DMS153 (cell line): ENCODE data around the gene CENPF.
"Not testable (repeated sequence)": the region's sequence is repeated elsewhere in the genome, so short reads cannot be mapped to it uniquely, and the experiment has no call there.

ENCODE experiments used
- DNase-seq: peaks from one replicate; lab custom pipeline; 2025; lab: John Stamatoyannopoulos, UW

CENPF gene

GRCh38 chr1:214658785-214659184 is 55.8 kb downstream of the CENPF start:
- no peak for DNase-seq

- DNase-seq: no peak
Observed at GRCh38 chr1:214660190-214660589, 57.2 kb downstream of the CENPF start.

DNA sequence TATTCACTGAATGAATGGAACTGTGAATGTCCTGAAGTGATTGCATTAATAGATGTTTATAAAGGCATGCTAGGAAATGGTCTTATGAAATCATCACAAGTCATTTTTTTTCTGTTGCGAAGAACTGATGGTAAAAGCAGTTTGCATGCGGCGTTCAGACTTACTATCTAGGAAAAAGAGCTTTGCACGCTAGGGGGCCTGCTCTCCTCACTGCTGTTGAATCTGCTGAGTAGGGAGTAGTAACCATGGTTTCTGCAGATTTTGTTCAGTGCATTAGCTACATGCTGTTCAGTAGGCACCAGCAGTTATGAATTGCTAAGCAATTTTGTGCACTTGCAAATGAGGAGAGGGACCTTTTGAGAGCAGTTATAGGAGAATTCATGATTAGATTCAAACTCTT is 57.9 kb downstream of the CENPF start:
- no peak for DNase-seq

DNA sequence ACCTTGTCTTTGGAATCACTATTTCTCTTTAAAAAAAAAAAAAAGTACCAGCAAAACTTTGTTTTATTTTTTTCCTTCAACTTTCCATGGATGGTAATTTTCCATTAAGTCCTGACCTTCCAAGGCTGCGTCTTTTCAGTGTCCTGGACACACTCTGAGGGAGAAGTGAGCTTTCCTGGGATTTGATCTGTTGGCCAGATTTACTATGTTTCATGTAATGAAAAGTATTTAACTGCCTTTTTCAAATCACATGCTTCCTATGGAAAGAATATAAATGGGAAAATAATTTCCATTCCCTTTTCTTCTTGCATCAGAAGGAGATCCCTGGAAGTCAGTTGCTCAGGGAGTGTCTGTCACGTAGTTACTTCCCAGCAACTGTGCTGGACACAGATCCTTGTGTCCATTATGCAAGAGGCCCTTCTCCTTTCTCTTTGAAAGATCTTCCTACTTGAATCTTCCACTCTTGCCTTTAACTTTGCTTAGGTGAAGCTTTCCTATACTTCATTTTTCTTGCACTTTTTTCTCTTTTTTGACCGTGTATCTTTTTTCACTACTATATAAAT is 59.3 kb downstream of the CENPF start:
- DNase-seq: no peak

- no peak for DNase-seq
Observed at GRCh38 chr1:214664651-214665433, 61.8 kb downstream of the CENPF start.

DNA sequence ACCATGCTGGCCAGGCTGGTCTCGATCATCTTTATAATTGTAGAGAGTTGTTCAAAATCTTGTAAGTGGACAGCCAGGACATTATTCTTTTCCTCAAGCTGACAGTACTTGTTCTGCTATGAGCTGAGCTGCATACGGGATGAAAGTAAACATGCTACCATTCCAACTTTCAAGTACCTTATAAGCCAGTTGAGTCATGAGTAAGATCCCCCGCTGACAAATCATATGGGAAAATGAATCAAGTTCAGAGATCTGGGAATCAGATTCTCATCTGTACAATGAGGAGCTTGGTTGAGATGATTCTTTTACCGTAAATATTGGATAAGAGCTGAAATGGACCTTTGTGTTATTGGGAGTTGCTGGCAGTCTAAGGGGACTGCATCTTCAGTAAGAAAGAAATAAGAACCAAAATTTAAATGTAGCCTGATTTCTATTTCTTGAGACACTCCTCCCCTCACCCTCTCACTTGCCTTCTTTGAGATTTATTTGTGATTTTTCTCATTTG is 62.7 kb downstream of the CENPF start:
- no peak for DNase-seq

DNA sequence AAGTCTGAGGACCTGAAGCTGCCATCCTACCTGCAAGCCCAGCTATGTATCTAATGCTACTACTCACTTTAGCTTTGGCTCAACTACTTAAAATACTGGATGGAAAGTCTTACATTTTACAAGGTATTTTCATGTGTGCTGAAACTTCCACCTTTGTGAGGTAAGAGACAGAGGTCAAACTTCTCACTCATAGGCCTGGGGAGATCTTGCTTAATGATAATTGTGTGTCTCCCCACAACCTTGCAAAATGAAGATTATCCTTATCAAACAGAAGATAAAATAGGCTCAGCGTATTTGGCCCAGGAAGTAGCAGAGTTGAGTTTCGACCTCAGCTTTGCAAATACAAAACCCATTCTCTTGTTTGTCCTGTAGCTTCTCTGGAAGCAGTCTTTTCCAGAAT is 63.7 kb downstream of the CENPF start:
- no peak for DNase-seq

DNA sequence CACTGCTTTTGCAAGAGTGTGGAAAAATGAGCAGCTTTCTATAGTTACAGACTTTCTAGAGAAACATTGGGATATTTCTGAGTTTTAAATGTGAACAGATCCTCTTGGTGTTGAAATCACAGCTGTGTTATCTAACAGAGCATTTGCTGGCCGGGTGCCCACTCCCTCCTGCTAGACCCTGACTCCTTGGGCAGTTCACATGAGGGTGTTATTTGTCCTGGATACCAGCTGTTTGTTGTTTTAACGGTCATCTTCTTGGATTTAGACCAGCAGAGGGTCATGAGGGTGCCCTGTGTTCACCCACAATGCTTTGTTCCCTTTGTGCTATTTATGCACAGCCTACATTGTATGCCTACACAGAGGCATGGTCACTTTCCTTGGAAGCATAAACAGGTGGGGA is 67.1 kb downstream of the CENPF start:
- no peak for DNase-seq

- not testable (repeated sequence) for DNase-seq
Observed at GRCh38 chr1:214673029-214673428, 70.0 kb downstream of the CENPF start.

GRCh38 chr1:214673576-214673975 is 70.6 kb downstream of the CENPF start:
- no peak for DNase-seq

DNA sequence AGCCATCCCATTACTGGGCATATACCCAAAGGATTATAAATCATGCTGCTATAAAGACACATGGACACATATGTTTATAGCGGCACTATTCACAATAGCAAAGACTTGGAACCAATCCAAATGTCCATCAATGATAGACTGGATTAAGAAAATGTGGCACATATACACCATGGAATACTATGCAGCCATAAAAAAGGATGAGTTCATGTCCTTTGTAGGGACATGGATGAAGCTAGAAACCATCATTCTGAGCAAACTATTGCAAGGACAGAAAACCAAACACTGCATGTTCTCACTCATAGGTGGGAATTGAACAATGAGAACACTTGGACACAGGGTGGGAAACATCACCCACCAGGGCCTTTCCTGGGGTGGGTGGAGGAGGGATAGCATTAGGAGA is 72.5 kb downstream of the CENPF start:
- not testable (repeated sequence) for DNase-seq

- no peak for DNase-seq
Observed at GRCh38 chr1:214676747-214677146, 73.8 kb downstream of the CENPF start.

DNA sequence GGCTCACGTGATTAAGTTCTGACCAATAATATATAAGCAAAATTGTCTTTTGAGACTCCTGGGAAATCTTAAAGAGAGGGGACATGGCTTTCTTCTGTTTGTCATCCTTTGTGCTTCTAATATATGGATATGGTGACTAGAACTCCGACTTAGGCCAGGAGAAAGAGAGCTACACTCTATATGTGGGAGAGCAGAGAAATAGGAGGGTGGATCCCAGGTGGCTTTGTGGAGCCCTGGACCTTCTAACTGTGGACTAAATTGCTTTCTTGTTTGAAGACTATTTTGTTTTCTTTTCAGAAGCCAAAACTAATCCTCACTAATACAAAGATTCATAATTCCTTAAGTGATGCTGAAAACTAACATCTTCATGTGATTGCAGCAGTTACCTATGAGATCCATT is 75.0 kb downstream of the CENPF start:
- DNase-seq: no peak

DNA sequence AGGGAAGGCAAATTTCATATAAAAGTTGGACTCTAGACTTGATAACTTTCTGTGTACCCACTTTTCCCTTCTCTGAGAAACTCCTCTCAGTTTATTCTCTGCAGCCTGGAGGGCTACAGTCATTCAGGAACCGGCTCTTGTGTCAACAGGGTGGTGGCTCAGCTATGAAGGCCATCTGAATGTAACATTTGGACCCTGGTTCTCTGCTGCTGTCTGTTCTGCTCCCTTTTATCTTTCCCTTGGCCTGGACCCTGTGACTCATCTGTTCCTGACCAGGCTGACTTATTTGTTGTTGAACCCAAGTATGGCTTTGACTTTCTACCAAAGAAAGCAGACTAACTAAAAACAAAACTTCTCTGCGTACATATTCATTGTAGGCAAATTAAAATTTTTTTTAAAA is 75.4 kb downstream of the CENPF start:
- no peak for DNase-seq

- DNase-seq: no peak
Observed at GRCh38 chr1:214683621-214684020, 80.6 kb downstream of the CENPF start.

- no peak for DNase-seq
Observed at GRCh38 chr1:214685906-214686305, 82.9 kb downstream of the CENPF start.

GRCh38 chr1:214686497-214686896 is 83.5 kb downstream of the CENPF start:
- no peak for DNase-seq

DNA sequence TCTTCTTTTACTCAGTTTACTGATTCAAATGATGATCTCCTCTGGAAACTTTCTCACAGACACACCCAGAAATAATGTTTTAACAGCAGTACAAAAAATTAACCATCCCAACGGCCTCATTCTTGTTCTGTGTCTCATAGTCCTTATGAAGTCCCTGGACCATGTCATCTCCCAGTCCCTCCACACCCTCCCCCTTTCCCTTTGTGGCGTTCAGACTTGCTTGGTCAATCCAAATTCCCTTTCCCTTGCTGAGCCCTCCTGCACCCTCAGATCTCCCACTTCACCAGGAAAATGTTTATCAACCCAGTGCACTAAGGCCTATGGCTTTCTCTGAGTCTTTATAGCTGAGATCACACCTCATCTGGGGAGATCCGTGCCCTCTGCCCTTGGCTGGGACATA is 85.9 kb downstream of the CENPF start:
- DNase-seq: no peak

DNA sequence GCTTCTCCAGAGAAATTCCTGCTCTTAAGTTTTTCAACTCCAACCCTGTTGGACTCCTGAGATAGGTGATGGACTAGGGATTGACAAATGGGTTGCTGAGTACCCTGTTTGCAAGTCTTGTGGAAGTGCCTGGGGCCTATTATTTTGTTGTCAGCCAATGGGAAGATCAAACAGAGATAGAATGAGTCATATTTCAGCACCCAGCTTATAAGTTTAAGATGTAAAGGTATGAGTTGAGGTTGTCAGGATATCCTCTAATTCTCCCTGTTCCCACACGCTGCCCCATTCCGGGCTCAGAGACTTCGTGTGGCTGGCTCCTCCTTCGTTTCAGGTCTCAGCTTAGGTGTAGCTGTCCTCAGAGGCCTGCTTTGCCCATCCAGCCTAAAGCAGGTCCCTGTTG is 91.8 kb downstream of the CENPF start:
- no peak for DNase-seq

GRCh38 chr1:214698559-214698958 is 95.6 kb downstream of the CENPF start:
- DNase-seq: no peak

DNA sequence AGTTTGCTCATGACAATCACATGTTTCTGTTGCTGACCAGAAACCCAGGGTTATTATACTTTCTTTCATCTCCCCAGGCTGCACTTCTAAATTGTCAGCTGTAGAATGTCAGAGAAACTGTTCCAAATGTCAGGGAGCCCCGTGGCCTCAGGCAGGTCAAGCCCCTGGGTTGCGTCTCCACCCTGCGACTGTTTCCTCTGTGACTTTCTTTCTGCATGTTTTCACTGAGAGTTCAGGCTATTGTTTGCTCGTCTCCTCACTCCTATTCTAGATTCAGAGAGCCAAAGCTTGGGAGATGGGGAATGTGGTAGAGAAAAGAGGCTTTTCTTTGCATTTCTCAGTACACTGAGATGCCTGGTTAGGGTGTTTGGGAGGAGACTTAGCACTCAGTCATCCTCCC is 97.4 kb downstream of the CENPF start:
- DNase-seq: no peak

- DNase-seq: no peak
Observed at GRCh38 chr1:214702556-214702955, 99.6 kb downstream of the CENPF start.

DNA sequence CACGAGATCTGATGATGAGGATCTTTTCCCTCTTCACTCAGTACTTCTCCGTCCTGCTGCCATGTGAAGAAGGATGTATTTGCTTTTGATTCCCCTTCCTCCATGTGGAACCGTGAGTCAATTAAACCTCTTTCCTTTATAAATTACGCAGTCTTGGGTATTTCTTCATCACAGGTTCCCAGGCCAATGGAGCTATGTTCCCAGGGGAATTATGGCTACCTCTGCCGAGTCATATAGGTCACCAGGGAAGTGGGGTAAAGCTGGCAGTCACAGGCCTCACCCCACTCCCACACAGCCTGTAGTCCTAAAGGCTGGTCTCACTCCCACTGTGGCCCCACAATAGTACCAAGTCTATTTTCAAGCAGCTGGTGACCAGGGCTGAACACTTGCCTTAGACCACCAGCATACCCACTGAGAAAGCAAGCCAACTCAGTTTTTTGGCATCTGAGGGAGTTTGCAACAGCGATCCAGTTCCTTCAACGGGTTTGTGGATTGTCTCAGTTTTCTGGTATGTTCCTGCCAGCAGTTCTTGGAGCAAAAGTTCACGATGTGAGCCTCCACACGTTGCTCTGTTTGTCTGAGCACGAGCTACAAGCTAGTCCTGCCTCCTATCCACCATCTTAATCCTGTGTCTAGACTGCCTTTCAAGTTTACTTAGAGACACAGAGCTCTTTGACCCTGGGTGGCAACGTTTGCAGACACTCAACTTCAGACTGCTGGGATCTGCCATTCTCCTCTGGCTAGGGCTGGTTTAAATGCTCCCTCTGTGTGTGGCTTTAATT is 104.5 kb downstream of the CENPF start:
- DNase-seq: no peak
